ENCODE data around the gene PRKCSH.
A peak's percentile ranks its signal among the peaks of the same experiment; 100 is the strongest.
"Not testable (repeated sequence)": the region's sequence is repeated elsewhere in the genome, so short reads cannot be mapped to it uniquely, and the experiment has no call there.

The PRKCSH gene, protein sequence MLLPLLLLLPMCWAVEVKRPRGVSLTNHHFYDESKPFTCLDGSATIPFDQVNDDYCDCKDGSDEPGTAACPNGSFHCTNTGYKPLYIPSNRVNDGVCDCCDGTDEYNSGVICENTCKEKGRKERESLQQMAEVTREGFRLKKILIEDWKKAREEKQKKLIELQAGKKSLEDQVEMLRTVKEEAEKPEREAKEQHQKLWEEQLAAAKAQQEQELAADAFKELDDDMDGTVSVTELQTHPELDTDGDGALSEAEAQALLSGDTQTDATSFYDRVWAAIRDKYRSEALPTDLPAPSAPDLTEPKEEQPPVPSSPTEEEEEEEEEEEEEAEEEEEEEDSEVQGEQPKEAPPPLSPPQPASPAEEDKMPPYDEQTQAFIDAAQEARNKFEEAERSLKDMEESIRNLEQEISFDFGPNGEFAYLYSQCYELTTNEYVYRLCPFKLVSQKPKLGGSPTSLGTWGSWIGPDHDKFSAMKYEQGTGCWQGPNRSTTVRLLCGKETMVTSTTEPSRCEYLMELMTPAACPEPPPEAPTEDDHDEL

DNA sequence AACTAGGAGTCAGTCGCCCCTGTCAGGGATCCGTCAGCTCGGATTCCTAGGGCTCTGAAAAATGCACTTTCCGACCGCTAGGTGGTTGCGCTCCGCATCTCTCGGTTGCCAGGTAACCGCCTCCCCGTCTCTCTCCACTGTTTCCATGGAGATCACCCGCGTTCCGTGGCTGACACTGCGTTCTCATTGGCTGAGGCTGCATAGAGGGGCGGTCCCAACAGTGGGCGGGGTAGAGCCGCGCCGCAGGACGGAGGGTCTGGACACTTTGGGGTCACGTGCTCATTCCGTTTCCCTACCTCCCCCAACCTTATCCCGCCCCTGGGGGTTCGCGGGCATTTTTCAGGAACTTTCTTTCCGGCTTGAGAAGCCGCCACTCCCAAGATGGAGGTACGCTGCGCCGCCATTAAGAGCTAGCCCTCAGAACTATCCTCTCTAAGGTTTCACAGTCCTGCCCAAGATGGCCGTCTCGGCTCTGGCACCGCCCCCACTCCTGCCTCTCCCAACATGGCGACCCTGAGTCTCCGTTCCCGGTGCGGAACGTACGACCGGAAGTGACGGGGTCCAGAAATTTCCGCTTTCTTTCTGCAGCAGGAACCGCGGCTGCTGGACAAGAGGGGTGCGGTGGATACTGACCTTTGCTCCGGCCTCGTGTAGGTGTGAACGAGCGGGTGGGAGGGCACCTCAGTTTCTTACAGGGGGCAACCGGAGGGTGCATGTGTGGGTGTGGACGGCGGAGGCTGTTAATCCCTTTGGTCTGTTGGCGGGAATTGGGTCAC, at the start of gene PRKCSH, which contains the start of gene ODAD3:
Gene PRKCSH, plus strand, starts transcription at position 579 of the 776 bp plus-strand sequence. CDS start 483 bp downstream, outside the sequence.
Gene ODAD3, minus strand, starts transcription at position 65 of the 776 bp plus-strand sequence. CDS start 105 bp downstream, outside the sequence.
- peak; percentile 100 for DNase-seq (ENCODE audit: low spot score)

DNA sequence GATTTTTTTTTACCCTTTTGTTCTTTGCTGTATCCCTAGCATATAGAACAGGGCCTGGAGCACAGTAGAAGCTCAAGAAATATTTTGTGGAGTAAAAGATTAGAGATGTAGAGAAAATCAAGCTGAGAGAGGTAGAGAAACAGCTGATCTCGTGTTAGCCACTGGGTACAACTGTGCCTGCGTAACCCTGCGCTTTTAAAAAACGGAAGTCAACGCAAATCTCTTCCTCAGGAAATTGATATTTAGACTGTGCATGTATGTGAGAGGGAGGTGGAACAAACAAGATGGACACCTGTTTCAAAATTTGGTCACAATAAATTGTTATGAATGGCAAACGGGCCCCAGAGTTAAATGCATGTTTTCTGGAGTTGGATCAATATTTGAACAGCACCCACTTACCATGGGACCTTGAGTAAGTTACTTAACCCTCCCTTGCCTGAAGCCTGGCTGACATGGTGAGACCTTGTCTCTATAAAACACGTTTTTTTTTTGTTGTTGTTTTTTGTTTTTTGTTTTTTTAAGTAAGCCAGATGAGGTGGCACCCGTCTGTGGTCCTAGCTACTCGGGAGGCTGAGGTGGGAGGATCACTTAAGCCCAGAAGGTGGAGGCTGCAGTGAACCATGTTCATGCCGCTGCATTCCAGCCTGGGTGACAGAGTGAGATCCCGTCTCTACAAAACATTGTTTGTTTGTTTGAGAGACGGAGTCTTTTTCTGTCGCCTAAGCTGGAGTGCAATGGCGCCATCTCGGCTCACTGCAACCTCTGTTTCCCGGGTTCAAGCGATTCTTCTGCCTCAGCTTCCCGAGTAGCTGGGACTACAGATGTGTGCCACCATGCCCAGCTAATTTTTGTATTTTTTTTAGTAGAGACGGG, 48.0 kb upstream of the PRKCSH start:
- DNase-seq (ENCODE audit: low spot score) = no peak

DNA sequence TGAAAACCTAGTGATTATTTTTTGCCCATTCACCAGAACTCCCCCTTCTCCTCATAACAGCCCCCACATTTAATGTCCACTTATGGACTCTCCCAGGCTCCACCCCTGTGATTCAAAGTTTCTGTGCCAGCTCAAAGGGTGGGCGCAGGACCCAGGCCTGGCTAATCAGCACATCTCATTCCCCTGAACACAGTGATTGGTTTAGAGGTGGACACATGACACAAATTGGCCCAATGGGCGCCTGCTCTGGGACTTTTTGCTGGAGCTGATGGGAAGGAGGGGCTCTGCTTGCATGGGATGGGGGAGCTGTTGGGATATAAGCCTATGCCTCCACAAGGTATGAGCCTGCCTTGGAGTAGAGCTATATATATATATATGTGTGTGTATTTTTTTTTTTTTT, 45.1 kb upstream of the PRKCSH start:
- DNase-seq (ENCODE audit: low spot score) = no peak

DNA sequence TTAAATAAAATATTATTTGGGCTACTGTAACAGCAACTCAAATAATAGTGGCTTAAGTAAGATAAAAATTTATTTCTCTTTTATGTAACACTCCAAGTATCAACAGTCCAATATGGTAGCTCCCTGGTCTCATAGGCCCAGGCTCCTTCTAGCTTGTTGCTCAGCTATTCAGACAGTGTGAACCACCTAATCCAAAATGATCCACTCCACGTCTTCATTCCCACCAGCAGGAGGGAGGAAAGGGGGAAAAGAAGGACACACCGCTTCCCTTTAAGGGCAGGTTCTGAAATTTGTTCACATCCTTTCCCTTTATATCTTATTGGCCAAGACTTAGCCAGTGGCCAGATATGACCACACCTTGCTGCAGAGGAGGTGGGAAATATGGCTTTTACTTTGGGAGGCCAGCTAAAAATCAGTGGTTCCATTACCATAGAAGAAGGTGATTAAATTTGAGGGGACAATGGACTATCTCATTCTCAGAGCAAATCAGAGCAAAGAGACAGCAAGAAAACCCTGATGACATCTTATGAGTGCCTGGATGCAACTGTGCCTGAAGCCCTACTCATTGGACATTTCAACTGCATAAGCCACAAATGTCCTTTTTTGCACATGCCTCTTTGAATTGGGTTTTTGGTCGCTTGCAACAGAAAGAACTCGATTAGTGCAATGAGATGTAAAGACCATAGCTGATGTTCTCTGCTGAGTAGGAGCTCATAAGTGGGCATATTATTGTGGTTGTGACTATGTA, 44.3 kb upstream of the PRKCSH start:
- DNase-seq (ENCODE audit: low spot score) = no peak

DNA sequence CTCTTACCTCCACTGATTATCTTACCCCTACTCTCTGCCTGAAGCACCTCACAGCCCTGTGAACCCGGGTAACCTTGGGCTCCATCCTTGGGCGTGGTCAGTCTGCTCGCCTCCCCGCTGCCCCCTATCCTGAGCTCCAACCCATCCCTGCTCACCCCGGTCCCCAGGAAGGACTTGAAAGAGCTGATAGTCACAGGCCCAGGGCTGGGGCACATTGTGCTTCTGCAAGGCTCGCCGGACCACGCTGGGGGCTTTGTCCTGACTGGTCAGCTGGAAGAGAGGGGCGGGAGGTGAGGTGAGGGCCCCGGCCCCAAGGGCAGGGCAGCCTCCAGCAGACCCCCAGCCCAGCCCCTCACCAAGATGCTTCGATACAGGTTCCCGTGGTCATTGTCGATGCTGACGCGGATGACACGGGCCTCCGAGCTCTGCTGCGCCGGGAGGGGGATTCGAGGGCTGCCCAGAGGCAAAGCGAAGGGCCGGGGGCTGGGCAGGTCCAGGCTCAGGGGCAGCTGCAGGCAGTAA, 38.3 kb upstream of the PRKCSH start:
- DNase-seq (ENCODE audit: low spot score) = no peak

DNA sequence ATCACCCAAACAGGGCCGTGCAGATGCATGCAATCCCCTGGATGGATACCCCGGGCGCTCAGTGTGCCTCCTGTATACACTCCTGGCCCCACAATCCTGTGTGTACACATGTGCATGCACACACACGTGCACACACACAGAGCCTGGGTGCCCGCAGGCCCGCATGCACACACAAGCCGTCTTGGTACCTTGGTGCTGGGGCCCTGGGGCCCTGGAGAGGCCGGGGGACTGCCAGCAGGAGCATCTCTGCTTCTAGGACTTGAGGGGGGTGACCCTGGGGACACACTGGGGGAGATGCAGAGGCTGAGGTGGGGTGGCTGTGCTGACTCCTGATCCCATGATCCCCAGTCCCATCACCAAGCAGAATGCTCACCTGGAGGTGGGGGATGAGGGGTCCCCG, 35.8 kb upstream of the PRKCSH start:
- DNase-seq (ENCODE audit: low spot score) = no peak

DNA sequence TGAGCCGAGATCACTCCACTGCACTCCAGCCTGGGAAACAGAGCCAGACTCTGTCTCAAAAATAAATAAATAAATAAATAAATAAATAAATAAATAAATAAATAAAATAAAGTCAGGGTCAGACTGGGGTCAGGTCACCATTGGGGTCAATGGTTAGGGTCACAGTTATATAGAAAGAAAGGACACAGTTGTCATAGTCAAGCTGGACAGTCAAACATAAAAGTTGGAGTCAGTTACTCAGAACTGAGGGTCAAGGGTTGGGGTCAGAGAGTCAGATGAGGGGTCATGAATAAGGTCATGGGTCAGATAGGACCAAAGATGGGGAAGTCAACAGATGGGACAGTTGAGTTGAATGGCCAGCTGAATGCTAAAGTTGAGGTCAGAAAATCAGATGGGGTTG, 34.6 kb upstream of the PRKCSH start:
- DNase-seq (ENCODE audit: low spot score) = no peak

DNA sequence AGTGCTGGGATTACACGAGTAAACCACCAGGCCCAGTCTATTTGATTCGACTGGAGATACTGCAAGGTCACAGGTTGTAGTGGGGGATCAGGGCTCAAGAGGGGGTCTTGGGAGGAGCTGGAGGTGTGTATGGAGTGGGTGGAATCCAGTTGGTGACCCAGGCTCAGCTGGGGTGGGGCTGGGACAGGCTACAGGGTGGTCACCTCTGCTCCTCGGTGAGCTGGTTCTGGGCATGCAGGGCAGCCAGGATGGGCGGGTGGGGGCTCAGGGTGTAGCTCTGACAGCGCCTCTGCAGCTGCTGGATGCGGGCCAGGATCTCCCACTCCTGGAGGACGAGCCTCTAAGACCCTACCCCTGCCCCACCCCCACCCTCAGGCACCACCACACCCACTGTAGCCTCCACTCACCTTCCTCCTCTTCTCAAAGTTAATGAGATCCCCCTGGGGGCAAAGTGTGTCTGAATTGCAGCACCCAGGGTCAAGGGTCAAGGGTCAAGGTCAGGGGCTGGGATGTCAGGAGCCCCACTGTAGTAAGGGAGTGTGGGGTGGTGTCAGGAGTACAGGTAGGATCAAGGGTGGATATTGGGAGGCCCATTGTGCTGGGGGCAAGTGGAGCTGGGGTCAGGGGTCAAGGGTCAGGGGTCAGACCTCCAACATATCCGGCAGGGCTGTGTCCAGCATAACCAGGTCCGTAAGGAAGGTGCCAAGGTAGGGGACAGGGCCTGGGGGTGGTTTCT, 33.5 kb upstream of the PRKCSH start:
- DNase-seq (ENCODE audit: low spot score) = no peak

DNA sequence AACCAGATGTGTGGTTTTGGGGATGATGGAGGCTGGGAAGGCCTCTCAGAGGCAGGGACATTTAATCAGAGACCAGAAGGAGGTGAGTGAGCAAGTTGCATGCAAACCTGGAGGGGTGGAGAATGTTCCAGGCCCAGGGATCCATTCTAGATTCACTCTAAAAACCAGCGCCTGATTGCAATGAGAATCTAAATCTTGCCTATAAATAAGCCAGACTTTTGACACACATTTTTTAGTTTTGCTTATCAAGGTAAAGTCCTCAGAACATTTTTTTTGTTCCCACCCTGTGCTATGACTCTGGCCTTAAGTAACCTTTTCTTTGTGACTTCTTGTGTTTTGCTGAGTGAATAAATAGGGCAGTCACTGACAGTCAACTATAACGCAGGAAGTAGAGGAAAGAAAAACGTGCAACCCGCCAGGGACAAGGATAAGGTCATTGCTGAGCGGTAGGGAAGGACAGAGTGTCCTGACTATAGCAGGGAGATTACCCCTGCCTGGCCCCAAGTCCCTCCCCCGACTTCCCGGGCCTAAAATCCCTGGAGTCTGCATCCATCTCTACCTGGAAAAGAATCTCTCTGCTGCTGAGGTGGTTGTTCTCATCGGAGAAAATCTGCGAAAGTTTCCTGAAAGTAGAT, 30.7 kb upstream of the PRKCSH start:
- no peak for DNase-seq (ENCODE audit: low spot score)

DNA sequence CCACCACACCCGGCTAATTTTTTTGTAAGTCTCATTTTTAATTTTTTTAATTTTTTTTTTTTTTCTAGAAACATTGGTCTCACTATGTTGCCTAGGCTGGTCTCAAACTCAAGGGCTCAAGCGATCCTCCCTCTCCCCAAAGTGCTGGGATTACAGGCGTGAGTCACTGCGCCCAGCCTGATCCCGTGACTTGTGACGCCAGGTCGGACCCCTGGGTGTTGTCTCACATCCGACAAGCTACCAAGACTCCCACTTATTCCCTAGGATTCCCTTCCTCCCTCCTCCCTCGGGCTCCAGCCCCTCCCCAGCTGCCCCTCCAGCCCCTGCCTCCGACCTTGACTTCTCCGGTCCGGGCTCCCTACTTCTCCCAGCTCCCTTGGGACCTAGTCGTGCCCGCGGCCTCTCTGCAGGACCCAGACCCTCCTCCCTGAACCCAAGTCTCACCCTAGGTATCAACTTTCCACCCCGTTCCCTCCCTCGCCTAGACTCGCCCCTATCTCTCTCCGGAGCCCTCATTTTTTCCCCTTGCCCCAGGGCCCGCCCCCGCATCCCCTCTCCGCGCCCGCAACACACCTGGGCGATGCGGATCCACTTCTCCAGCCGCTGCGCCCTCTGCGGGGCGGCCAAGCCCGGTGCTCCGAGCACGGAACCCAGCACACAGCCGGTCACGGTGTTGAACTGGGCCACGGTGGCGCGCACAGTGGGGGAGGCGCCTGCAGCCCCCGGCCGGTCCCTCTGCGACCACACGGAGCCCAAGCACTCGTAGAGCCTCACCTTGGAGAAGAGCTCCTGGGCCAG, 29.4 kb upstream of the PRKCSH start:
- no peak for DNase-seq (ENCODE audit: low spot score)

DNA sequence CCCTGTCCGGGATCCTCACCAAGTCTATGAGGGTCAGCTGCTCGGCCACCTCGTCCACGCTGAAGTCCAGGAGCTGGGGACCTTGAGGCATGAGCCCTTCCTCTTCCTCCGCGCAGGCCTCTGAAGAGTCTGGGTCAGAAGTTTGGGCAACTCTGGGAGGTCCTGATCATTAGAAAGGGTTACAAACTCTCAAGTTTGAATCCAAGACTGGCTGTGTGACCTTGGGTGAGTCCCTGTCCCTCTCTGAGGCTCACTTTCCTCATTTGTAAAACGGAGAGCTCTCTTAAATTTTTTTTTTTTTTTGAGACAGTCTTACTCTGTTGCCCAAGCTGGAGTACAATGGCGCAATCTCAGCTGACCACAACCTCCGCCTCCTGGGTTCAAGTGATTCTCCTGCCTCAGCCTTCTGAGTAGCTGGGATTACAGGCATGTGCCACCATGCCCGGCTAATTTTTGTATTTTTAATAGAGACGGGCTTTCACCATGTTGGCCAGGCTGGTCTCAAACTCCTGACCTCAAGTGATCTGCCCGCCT, 28.7 kb upstream of the PRKCSH start:
- not testable (repeated sequence) for DNase-seq (ENCODE audit: low spot score)

DNA sequence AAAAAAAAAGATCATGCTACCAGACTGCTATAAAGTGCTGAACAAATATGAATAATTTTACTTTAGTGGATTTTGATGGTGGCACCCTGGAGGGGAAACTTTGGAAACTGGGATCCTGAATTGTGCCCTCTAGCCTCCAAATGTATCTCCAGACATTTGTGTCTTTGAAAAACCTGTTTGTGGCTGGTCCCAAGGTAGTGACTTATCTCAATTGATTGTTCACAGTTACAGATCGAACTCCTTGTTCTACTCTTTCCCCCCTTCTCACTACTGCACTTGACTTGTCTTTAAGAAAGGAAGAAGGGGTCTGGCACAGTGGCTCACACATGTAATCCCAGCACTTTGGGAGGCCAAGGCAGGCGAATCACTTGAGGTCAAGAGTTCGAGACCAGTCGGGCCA, 26.8 kb upstream of the PRKCSH start:
- DNase-seq (ENCODE audit: low spot score) = no peak

DNA sequence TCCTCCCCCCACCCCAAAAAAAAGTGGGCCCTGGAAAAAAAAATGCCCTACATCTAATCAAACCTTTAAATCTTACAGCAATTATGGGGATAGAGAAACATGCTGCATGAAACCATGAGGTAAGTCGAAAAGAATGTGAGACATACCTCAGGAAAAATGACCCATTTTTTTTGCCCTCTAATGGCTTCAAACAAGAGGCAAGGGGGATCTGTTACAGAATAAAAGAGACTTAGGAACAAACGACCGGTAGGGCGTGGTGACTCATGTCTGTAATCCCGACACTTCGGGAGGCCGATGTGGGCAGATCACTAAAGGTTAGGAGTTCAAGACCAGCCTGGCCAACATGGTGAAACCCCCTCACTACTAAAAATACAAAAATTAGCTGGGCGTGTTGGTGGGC, 24.8 kb upstream of the PRKCSH start:
- DNase-seq (ENCODE audit: low spot score) = no peak

DNA sequence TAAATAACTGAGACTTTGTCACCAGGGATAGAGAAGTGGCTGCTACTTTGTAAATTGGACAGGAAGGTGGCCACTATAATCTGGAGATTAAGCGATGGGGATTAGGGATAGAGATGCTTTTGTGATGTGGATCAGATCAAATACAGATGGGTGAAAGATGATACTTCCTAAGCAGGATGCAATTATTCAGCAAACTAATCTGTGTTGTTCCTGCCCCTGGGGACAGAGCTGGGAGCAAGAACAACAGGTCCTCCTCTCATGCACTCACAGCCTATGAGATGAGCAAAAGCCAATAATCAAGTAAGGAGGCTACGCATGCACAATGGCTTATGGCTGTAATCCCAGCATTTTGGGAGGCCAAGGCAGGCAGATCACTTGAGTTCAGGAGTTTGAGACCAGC, 20.9 kb upstream of the PRKCSH start:
- no peak for DNase-seq (ENCODE audit: low spot score)

DNA sequence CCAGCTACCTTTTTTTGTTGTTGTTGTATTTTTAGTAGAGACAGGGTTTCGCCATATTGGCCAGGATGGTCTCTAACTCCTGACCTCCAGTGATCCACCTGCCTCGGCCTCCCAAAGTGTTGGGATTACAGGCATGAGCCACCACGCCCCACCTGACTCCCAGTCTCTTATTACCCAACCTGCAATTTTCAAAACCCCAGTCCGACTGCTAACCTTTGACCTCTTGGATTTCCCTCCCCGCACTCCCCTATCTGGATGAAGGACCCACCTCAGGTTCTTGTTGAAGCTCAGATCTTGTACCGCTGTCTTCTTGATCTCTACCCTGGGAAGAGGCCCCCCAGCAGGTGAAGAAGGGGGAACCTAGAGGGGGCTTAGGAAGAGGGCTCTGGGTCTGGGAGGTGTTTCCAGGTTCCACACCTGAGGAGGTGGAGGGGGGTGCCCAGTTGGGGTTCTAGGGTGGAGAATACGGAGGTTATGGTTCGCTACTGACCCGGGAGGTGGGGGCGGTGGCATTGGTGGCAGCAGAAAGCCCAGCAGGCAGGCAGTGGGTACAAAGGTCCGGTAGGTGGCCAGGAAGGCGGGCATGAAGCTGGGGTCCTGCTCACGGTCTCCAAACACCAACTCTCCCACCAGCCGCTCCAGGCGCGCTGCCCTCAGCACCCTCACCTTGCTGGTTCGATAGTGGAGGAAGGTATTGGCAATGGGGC, 18.9 kb upstream of the PRKCSH start:
- no peak for DNase-seq (ENCODE audit: low spot score)

DNA sequence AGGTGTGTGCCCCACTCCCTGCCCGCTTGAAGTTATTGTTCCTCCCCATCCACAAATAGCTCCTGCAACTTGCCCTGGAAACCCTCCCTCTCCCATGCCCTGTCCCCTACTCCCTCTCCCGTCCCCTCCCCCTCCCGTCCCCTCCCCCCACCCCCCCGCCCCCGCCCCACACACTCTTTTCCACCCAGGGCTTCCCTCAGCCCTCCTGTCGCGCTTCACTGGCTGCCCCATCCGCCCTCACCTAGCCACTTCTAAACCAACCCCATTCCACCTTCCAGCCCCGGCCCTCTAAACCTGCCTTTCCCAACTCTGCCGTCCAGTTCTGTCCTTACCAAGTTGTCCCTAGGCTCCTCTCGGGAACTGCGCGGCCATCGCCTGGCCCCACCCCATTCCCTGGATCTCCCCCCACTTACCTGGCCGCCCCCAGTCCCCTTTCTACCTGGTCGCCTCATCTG, 17.3 kb upstream of the PRKCSH start:
- no peak for DNase-seq (ENCODE audit: low spot score)

DNA sequence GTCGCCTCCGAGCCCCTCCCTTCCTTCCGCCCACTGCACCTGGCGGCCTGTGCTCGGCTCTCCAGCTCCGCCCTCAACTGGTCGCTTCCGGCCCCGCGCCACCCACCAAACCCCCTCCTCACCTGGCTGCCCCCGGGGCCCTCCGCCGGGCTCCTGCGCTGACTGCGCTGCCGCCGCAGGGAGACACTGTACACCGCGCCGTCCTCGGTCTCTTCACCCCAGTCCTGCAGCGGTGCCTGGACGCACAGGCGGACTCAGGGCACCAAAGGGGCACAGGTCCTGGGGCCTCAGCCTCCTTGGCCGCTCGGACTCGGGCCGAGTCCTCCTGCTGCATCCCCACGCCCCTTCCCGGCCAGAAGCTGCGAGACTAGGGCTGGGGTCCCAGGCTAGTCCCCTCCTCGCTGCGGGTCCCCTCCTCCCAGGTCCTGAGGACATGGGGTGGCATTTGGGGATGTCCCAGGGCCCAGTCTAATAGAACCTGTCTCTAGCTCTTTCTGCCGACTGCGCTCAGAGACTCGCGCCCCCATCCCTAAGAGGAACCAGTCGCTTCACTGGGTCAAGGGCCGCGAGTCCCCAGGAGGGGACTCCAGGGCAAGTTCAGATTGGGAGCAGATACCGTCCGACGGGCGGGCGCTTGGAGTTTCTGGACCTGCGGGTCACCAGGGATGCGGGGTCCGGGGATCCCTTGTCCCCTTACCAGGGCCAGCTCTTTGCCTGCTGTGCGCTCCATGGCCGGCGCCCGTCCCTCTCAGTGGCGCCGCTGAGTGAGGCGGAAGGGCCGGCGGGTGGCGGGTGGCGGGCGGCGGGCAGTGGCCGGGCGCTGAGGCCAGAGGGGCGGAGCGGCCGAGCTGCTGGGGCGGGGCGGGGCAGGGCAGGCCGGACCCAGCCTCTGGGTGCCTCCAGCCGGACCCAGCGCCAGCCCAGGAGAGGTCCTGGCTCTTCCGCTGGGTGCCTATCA, 16.6 kb upstream of the PRKCSH start, which contains the start of gene RGL3:
Gene RGL3, minus strand, starts transcription at position 766 of the 958 bp plus-strand sequence. Its CDS starts 36 bp downstream, at position 730.
- no peak for DNase-seq (ENCODE audit: low spot score)

All from Ammon's horn (tissue), 1 donor.